WTC11 (cell line): ENCODE results near the gene DCXR.

Experiments used
- CTCF ChIP-seq: fragments of 200-600 bp; IDR thresholded peaks from 2 replicates; pipeline ENCODE4 v1.8.0; 2022; ENCODE audit warnings: antibody characterized with exemption
- KAT7 ChIP-seq: sonication (generic); formaldehyde crosslinking; IDR thresholded peaks from 2 replicates; pipeline ENCODE4 v1.8.1; 2023; ENCODE audit warnings: missing genetic modification reagents, mild to moderate bottlenecking, borderline replicate concordance

- TF ChIP-seq KAT7 (CRISPR knock-in tag) (no peak), CTCF (no peak)
Measured at GRCh38 chr17:82073446-82073845, 35.9 kb upstream of the DCXR start.
